Measurements from ENCODE around the gene MMP27.

The MMP27 gene

GRCh38 chr11:102717280-102717679 is 11.7 kb upstream of the MMP27 start:
- DNase-seq (ENCODE audit: low spot score in 2 of 2) (no peak), ATAC-seq (no peak)
- Mint-ChIP-seq H3K4me1 (no peaks in the 10 kb centered on the region), H3K4me3 (no peak overlapping the region), H3K27ac (no peak overlapping the region), H3K36me3 (no peaks in the 10 kb centered on the region), H3K9me3 (no peaks in the 10 kb centered on the region)

GRCh38 chr11:102716527-102716926 is 11.0 kb upstream of the MMP27 start:
- no peak for DNase-seq (ENCODE audit: low spot score in 2 of 2)
- H3K27ac Mint-ChIP-seq = no peak overlapping the region

GRCh38 chr11:102712137-102712536 is 6.6 kb upstream of the MMP27 start:
- DNase-seq (ENCODE audit: low spot score in 2 of 2) (no peak), ATAC-seq (no peak)
- H3K4me3 Mint-ChIP-seq = no peak overlapping the region
- no peak overlapping the region for H3K27ac Mint-ChIP-seq
- no peaks in the 10 kb centered on the region for H3K4me1 Mint-ChIP-seq
- no peaks in the 10 kb centered on the region for H3K36me3 Mint-ChIP-seq
- no peaks in the 10 kb centered on the region for H3K9me3 Mint-ChIP-seq

More at GRCh38 chr11:102716527-102716926, 11.0 kb upstream of the MMP27 start:
- Mint-ChIP-seq H3K4me1 (no peaks in the 10 kb centered on the region), H3K36me3 (no peaks in the 10 kb centered on the region), H3K9me3 (no peaks in the 10 kb centered on the region), H3K4me3 (no peak overlapping the region)
- no peak for ATAC-seq

- Mint-ChIP-seq H3K9me3 (no peaks in the 10 kb centered on the region), H3K27ac (no peak overlapping the region), H3K4me3 (no peak overlapping the region), H3K36me3 (no peaks in the 10 kb centered on the region), H3K4me1 (no peaks in the 10 kb centered on the region)
- ATAC-seq (no peak), DNase-seq (ENCODE audit: low spot score in 2 of 2) (no peak)
These were observed 3.8 kb upstream of the MMP27 start for GRCh38 chr11:102709201-102709945.

GRCh38 chr11:102708654-102709053 is 3.1 kb upstream of the MMP27 start:
- Mint-ChIP-seq H3K4me3 (no peak overlapping the region), H3K9me3 (no peaks in the 10 kb centered on the region), H3K36me3 (no peaks in the 10 kb centered on the region), H3K4me1 (no peaks in the 10 kb centered on the region), H3K27ac (no peak overlapping the region)
- DNase-seq (ENCODE audit: low spot score in 2 of 2) (no peak), ATAC-seq (no peak)

- no peak overlapping the region for H3K27ac Mint-ChIP-seq
- no peak overlapping the region for H3K4me3 Mint-ChIP-seq
These were observed 728 bp downstream of the MMP27 start for GRCh38 chr11:102704841-102705240.

GRCh38 chr11:102703826-102704493 is 1.6 kb downstream of the MMP27 start:
- H3K27ac Mint-ChIP-seq = no peak overlapping the region

More at GRCh38 chr11:102704841-102705240, 728 bp downstream of the MMP27 start:
- Mint-ChIP-seq H3K9me3 (no peaks in the 10 kb centered on the region), H3K36me3 (no peaks in the 10 kb centered on the region), H3K4me1 (no peaks in the 10 kb centered on the region)
- DNase-seq (ENCODE audit: low spot score in 2 of 2) = no peak
- ATAC-seq = no peak

GRCh38 chr11:102695201-102695600 is 10.4 kb downstream of the MMP27 start:
- H3K27ac Mint-ChIP-seq = no peak overlapping the region
- no peaks in the 10 kb centered on the region for H3K36me3 Mint-ChIP-seq
- ATAC-seq (no peak), DNase-seq (ENCODE audit: low spot score in 2 of 2) (no peak)
- H3K9me3 Mint-ChIP-seq = no peaks in the 10 kb centered on the region
- no peaks in the 10 kb centered on the region for H3K4me1 Mint-ChIP-seq
- no peak overlapping the region for H3K4me3 Mint-ChIP-seq

More at GRCh38 chr11:102703826-102704493, 1.6 kb downstream of the MMP27 start:
- ATAC-seq (peak; percentile 45), DNase-seq (ENCODE audit: low spot score in 2 of 2) (no peak)
- Mint-ChIP-seq H3K9me3 (no peaks in the 10 kb centered on the region), H3K36me3 (no peaks in the 10 kb centered on the region), H3K4me3 (no peak overlapping the region), H3K4me1 (no peaks in the 10 kb centered on the region)

GRCh38 chr11:102685754-102686153 is 19.8 kb downstream of the MMP27 start:
- Mint-ChIP-seq H3K9me3 (no peaks in the 10 kb centered on the region), H3K4me3 (no peak overlapping the region), H3K4me1 (no peaks in the 10 kb centered on the region), H3K27ac (peak overlapping the region; percentile 8), H3K36me3 (no peaks in the 10 kb centered on the region)
- ATAC-seq = no peak
- DNase-seq (ENCODE audit: low spot score in 2 of 2) = no peak

GRCh38 chr11:102685338-102685737 is 20.2 kb downstream of the MMP27 start:
- Mint-ChIP-seq H3K4me1 (no peaks in the 10 kb centered on the region), H3K36me3 (no peaks in the 10 kb centered on the region), H3K9me3 (no peaks in the 10 kb centered on the region), H3K4me3 (no peak overlapping the region), H3K27ac (no peak overlapping the region)
- ATAC-seq (no peak), DNase-seq (ENCODE audit: low spot score in 2 of 2) (no peak)

GRCh38 chr11:102683277-102683676 is 22.3 kb downstream of the MMP27 start:
- H3K36me3 Mint-ChIP-seq = no peaks in the 10 kb centered on the region
- H3K9me3 Mint-ChIP-seq = no peaks in the 10 kb centered on the region
- DNase-seq (ENCODE audit: low spot score in 2 of 2) (no peak), ATAC-seq (no peak)
- H3K27ac Mint-ChIP-seq = no peak overlapping the region
- no peaks in the 10 kb centered on the region for H3K4me1 Mint-ChIP-seq
- no peak overlapping the region for H3K4me3 Mint-ChIP-seq

- no peak overlapping the region for H3K27ac Mint-ChIP-seq
- no peaks in the 10 kb centered on the region for H3K4me1 Mint-ChIP-seq
- no peaks in the 10 kb centered on the region for H3K9me3 Mint-ChIP-seq
- H3K36me3 Mint-ChIP-seq = no peaks in the 10 kb centered on the region
- DNase-seq (ENCODE audit: low spot score in 2 of 2) = no peak
- no peak for ATAC-seq
- H3K4me3 Mint-ChIP-seq = no peak overlapping the region
These were observed 24.6 kb downstream of the MMP27 start for GRCh38 chr11:102680945-102681344.

- Mint-ChIP-seq H3K36me3 (no peaks in the 10 kb centered on the region), H3K27ac (no peak overlapping the region), H3K4me1 (no peaks in the 10 kb centered on the region), H3K9me3 (no peaks in the 10 kb centered on the region), H3K4me3 (no peak overlapping the region)
- DNase-seq (ENCODE audit: low spot score in 2 of 2) = no peak
- no peak for ATAC-seq
These were observed 27.5 kb downstream of the MMP27 start for GRCh38 chr11:102678022-102678421.

GRCh38 chr11:102676084-102676483 is 29.5 kb downstream of the MMP27 start:
- no peak for ATAC-seq
- Mint-ChIP-seq H3K9me3 (no peaks in the 10 kb centered on the region), H3K4me1 (no peaks in the 10 kb centered on the region), H3K27ac (no peak overlapping the region), H3K4me3 (no peak overlapping the region), H3K36me3 (no peaks in the 10 kb centered on the region)
- no peak for DNase-seq (ENCODE audit: low spot score in 2 of 2)

GRCh38 chr11:102669664-102670063 is 35.9 kb downstream of the MMP27 start:
- Mint-ChIP-seq H3K27ac (no peak overlapping the region), H3K4me1 (no peaks in the 10 kb centered on the region), H3K4me3 (no peak overlapping the region), H3K9me3 (no peaks in the 10 kb centered on the region), H3K36me3 (no peaks in the 10 kb centered on the region)
- DNase-seq (ENCODE audit: low spot score in 2 of 2) (no peak), ATAC-seq (no peak)

- DNase-seq (ENCODE audit: low spot score in 2 of 2) (no peak), ATAC-seq (peak; percentile 55)
- no peaks in the 10 kb centered on the region for H3K36me3 Mint-ChIP-seq
- H3K9me3 Mint-ChIP-seq = no peaks in the 10 kb centered on the region
- H3K4me1 Mint-ChIP-seq = no peaks in the 10 kb centered on the region
- H3K27ac Mint-ChIP-seq = no peak overlapping the region
- no peak overlapping the region for H3K4me3 Mint-ChIP-seq
These were observed 39.1 kb downstream of the MMP27 start for GRCh38 chr11:102666331-102666957.
